ENCODE data around the gene RPP25L.
A peak's percentile ranks its signal among the peaks of the same experiment; 100 is the strongest.

The RPP25L gene

GRCh38 chr9:34568774-34569173, 43.1 kb downstream of the RPP25L start:
- DNase-seq: no peak
- TF ChIP-seq GATA1 (IDR thresholded peaks at IDR 0.05; ENCODE audit: low read depth, low read length): no peak
- TF ChIP-seq POLR2A (IDR thresholded peaks at IDR 0.05; ENCODE audit: low read length): no peak

GRCh38 chr9:34568133-34568532, 43.8 kb downstream of the RPP25L start:
- DNase-seq: no peak
- TF ChIP-seq GATA1 (IDR thresholded peaks at IDR 0.05; ENCODE audit: low read depth, low read length): no peak
- TF ChIP-seq POLR2A (IDR thresholded peaks at IDR 0.05; ENCODE audit: low read length): no peak

- DNase-seq: no peak
- TF ChIP-seq GATA1 (IDR thresholded peaks at IDR 0.05; ENCODE audit: low read depth, low read length) (no peak), POLR2A (IDR thresholded peaks at IDR 0.05; ENCODE audit: low read length) (no peak)
Measured at GRCh38 chr9:34566972-34567371, 44.9 kb downstream of the RPP25L start.

DNA sequence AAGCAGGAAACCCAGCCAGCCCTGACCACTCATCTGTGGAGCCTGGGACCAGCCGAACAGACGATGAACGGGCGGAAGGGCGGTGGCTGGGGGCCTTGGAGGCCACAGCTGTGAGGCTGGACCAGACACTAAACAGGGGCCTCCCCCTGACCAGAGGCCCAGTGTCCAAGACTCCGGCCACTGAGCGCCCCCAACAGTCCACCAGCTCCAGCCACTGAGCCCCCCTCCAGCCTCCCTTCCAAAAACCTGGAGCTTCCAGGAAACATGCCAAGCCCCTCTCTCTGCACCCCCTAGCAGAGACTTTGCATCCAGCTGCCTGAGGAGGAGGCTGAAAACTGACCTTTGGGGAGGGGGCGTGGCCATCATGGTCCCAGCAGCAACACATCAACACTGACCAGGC, 45.6 kb downstream of the RPP25L start:
- no peak for TF ChIP-seq GATA1 (IDR thresholded peaks at IDR 0.05; ENCODE audit: low read depth, low read length)
- TF ChIP-seq POLR2A (IDR thresholded peaks at IDR 0.05; ENCODE audit: low read length): no peak
- DNase-seq: no peak

GRCh38 chr9:34565856-34566255, 46.0 kb downstream of the RPP25L start:
- no peak for DNase-seq
- TF ChIP-seq POLR2A (IDR thresholded peaks at IDR 0.05; ENCODE audit: low read length) (no peak), GATA1 (IDR thresholded peaks at IDR 0.05; ENCODE audit: low read depth, low read length) (no peak)

DNA sequence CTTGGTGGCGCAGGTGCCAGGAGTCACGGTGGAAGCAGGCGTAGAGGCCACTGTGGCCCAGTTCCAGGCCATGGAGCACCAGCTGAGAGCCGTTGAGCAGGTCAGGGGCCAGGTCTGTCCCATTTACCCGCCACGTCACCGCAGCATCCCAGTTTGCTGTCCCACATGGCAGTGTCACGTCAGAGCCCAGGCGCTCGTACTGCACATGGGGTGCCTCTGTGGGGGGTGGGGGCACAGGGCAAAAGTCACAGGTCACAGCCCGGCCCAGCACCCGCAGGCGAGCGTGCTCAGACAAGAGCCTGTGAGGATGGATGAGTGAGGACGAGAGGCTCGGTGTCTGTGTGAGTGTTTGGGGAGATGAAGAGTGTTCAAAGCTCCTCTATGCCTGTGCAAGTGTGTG, 47.3 kb downstream of the RPP25L start:
- DNase-seq: no peak
- TF ChIP-seq GATA1 (IDR thresholded peaks at IDR 0.05; ENCODE audit: low read depth, low read length) (no peak), POLR2A (IDR thresholded peaks at IDR 0.05; ENCODE audit: low read length) (no peak)

GRCh38 chr9:34563262-34563661, 48.6 kb downstream of the RPP25L start:
- DNase-seq: no peak
- TF ChIP-seq GATA1 (IDR thresholded peaks at IDR 0.05; ENCODE audit: low read depth, low read length): no peak
- TF ChIP-seq POLR2A (IDR thresholded peaks at IDR 0.05; ENCODE audit: low read length): no peak

GRCh38 chr9:34562135-34562745, 49.7 kb downstream of the RPP25L start:
- TF ChIP-seq POLR2A (IDR thresholded peaks at IDR 0.05; ENCODE audit: low read length) (no peak), GATA1 (IDR thresholded peaks at IDR 0.05; ENCODE audit: low read depth, low read length) (no peak)
- peak; percentile 32 to 61 for DNase-seq

DNA sequence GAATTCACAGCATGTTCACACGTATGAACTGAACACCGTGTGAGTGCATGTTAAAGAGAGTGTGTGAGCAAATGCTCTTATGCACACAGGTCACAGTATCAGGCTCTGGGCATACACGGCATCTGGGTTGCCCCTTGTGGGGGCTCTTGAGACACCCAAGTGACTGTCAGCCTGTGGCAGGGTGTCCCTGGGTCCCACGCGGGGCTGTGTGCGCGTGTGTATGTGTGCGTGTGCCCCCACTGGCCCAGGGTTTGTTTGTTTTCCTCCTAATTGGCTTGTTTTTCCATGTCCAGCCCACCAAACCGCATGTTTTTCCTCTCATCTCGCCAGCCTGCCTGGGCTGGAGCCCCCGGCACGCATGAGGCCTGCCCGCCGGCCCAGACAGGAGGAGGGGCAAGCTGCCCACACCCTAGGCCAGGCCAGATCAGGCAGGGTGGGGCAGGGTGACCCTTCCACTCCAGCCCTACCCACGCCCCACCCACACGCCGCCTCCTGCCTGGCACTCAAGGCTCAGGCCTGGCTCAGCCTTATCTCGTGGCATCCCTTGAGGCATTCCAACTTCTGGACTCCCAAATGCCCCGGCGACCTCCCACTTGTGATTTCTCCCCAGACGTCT, 51.2 kb downstream of the RPP25L start:
- TF ChIP-seq POLR2A (IDR thresholded peaks at IDR 0.05; ENCODE audit: low read length) (no peak), GATA1 (IDR thresholded peaks at IDR 0.05; ENCODE audit: low read depth, low read length) (no peak)
- DNase-seq: no peak
